K562 (cell line): ENCODE data around the gene BEST4. TPM values are rescaled to one million over a fixed set of nuclear protein-coding genes. Genes with fewer than 3 reads are reported as not detected.

ENCODE experiments used
- ADNP ChIP-seq: fragments of 200-800 bp; sonication (Bioruptor generic); IDR thresholded peaks from 2 replicates; pipeline ENCODE4 v1.6.1; 2016; ENCODE audit warnings: missing genetic modification characterization, missing compliant biosample characterization
- CHAMP1 ChIP-seq: fragments of 450-650 bp; IDR thresholded peaks from 2 replicates; pipeline ENCODE4 v1.6.1; 2016; ENCODE audit warnings: mild to moderate bottlenecking
- CHCHD3 ChIP-seq: fragments of 250-450 bp; sonication (Bioruptor Pico); IDR thresholded peaks from 2 replicates; pipeline ENCODE4 v2.1.2; 2022; ENCODE audit warnings: mild to moderate bottlenecking
- CLOCK ChIP-seq: fragments of 250-450 bp; sonication (Bioruptor Pico); IDR thresholded peaks from 2 replicates; pipeline ENCODE4 v1.4.0; 2020; ENCODE audit warnings: mild to moderate bottlenecking, moderate library complexity, borderline replicate concordance
- CREB5 ChIP-seq: fragments of 250-450 bp; sonication (Bioruptor Pico); IDR thresholded peaks from 2 replicates; pipeline ENCODE4 v1.5.0; 2020; ENCODE audit warnings: mild to moderate bottlenecking
- CREM ChIP-seq: IDR thresholded peaks from 2 replicates; pipeline ENCODE4 v1.6.1; 2014; ENCODE audit warnings: antibody characterized with exemption, low read depth
- CTCF ChIP-seq, 3 experiments: IDR thresholded peaks in 2 of 3; conservative IDR thresholded peaks in 1 of 3; 2 replicates each; pipeline ENCODE4 v1.5.1; 2011 to 2012; ENCODE audit warnings: low read length in 3 of 3, mild to moderate bottlenecking in 3 of 3, control low read depth in 2 of 3, improper control_type of control experiment in 1 of 3, inconsistent platforms in 1 of 3, low read depth in 1 of 3, mixed read lengths in 1 of 3, moderate library complexity in 1 of 3; ENCODE audit not compliant: insufficient read depth in 2 of 3
- ELK3 ChIP-seq: fragments of 450-650 bp; formaldehyde crosslinking; IDR thresholded peaks from 2 replicates; pipeline ENCODE4 v1.4.0; 2020; ENCODE audit warnings: mild to moderate bottlenecking
- JUNB ChIP-seq: fragments of 450-650 bp; formaldehyde crosslinking; conservative IDR thresholded peaks from 2 replicates; pipeline ENCODE4 v1.4.0; 2020; ENCODE audit warnings: mild to moderate bottlenecking
- NR2C2 ChIP-seq, 2 experiments: fragments of 200-800 bp in 1 of 2; sonication (Bioruptor generic) in 1 of 2; sonication (generic) in 1 of 2; formaldehyde crosslinking in 1 of 2; IDR thresholded peaks; 2 replicates each; pipeline versions ENCODE4 v1.6.1 to v1.8.0; 2016 to 2022; ENCODE audit warnings: mild to moderate bottlenecking in 1 of 2, missing compliant biosample characterization in 1 of 2, missing genetic modification characterization in 1 of 2, missing genetic modification reagents in 1 of 2
- RB1 ChIP-seq: fragments of 450-650 bp; IDR thresholded peaks from 2 replicates; pipeline ENCODE4 v1.6.1; 2017; ENCODE audit warnings: low read depth, mild to moderate bottlenecking
- TBL1XR1 ChIP-seq, 2 experiments: IDR thresholded peaks; 2 replicates each; pipeline ENCODE4 v1.6.1; 2012; ENCODE audit warnings: improper control_type of control experiment in 2 of 2, low read length in 2 of 2, mild to moderate bottlenecking in 1 of 2
- ZNF232 ChIP-seq: sonication (generic); formaldehyde crosslinking; IDR thresholded peaks from 2 replicates; pipeline ENCODE4 v1.8.0; 2022; ENCODE audit warnings: mild to moderate bottlenecking, missing genetic modification reagents
- polyA plus RNA-seq, 8 experiments: library from polyadenylated mRNA; depleted of rRNA in 4 of 8; stranded (reverse) in 5 of 8; unstranded in 3 of 8; fragments of >200 nt; fragmentation: Nextera tagmentation in 2 of 8; fragmentation: Illumina TruSeq in 1 of 8; extraction: Ambion mirVana in 2 of 8; extraction: Trizol in 1 of 8; gene quantifications; 2 replicates each; pipeline versions ENCODE4 v1.2.1 to v1.2.3, GENCODE V29; 2011 to 2014; ENCODE audit warnings: inconsistent platforms in 1 of 8, missing spikeins in 1 of 8
- total RNA-seq, 7 experiments: library from RNA; depleted of rRNA in 6 of 7; stranded (reverse); fragments of >200 nt in 6 of 7; fragmentation: Illumina TruSeq in 2 of 7; extraction: Trizol in 2 of 7; gene quantifications; 2 replicates each; pipeline versions ENCODE4 v1.2.1 to v1.2.3, GENCODE V29; 2011 to 2021; ENCODE audit warnings: low replicate concordance in 1 of 7
- TF ChIP-seq, protein P1 (sequence below): fragments of 250-450 bp; sonication (Bioruptor Pico); IDR thresholded peaks from 2 replicates; pipeline ENCODE4 v1.8.0; 2022; ENCODE audit warnings: inconsistent platforms

The BEST4 gene
- total and polyA plus RNA-seq, 9 of the 15 experiments (the other 6 are each of a cell fraction or from before 2014, with no cell fraction given): 0.07 to 0.11 TPM; not detected in 7

- TF ChIP-seq CHAMP1 (no peak), CTCF (IDR thresholded peaks at IDR 0.05 in 2 of 3, conservative IDR thresholded peaks at IDR 0.05 in 1 of 3; ENCODE audit: insufficient read depth in 2 of 3, low read depth in 1 of 3, low read length in 3 of 3) (peak; percentile 87 to 98 (median 92)), CLOCK (no peak), ZNF232 (CRISPR knock-in tag) (no peak), CHCHD3 (CRISPR knock-in tag) (no peak), ADNP (tag) (no peak), CREM (peak; percentile 65), NR2C2 (CRISPR knock-in tag; IDR thresholded peaks at IDR 0.05) (no peak), NR2C2 (tag; IDR thresholded peaks at IDR 0.05) (no peak), JUNB (CRISPR knock-in tag) (no peak), RB1 (peak; percentile 67), CREB5 (no peak), TBL1XR1 (IDR thresholded peaks at IDR 0.05; ENCODE audit: low read length in 2 of 2) (no peak), ELK3 (no peak)
- TF ChIP-seq, protein P1, sequence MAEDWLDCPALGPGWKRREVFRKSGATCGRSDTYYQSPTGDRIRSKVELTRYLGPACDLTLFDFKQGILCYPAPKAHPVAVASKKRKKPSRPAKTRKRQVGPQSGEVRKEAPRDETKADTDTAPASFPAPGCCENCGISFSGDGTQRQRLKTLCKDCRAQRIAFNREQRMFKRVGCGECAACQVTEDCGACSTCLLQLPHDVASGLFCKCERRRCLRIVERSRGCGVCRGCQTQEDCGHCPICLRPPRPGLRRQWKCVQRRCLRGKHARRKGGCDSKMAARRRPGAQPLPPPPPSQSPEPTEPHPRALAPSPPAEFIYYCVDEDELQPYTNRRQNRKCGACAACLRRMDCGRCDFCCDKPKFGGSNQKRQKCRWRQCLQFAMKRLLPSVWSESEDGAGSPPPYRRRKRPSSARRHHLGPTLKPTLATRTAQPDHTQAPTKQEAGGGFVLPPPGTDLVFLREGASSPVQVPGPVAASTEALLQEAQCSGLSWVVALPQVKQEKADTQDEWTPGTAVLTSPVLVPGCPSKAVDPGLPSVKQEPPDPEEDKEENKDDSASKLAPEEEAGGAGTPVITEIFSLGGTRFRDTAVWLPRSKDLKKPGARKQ: peak; percentile 86; the same call in 1 of the 2 replicates
Measured at GRCh38 chr1:44835738-44836675, 48.0 kb upstream of the BEST4 start (continued).
